GM12891 (cell line): ENCODE data around the gene OR2S2.

Experiments used
- POLR2A ChIP-seq: IDR thresholded peaks from 2 replicates; pipeline ENCODE4 v1.6.1; 2011; ENCODE audit warnings: low read depth, low read length, control low read depth
- POLR2AphosphoS5 ChIP-seq: IDR thresholded peaks from 2 replicates; pipeline ENCODE4 v1.6.1; 2011; ENCODE audit warnings: low read depth, low read length, control low read depth
- SPI1 ChIP-seq: IDR thresholded peaks from 2 replicates; pipeline ENCODE4 v1.6.1; 2011; ENCODE audit warnings: low read depth, low read length, control low read depth
- TAF1 ChIP-seq: IDR thresholded peaks from 2 replicates; pipeline ENCODE4 v1.6.1; 2011; ENCODE audit warnings: low read depth, low read length, control low read depth

DNA sequence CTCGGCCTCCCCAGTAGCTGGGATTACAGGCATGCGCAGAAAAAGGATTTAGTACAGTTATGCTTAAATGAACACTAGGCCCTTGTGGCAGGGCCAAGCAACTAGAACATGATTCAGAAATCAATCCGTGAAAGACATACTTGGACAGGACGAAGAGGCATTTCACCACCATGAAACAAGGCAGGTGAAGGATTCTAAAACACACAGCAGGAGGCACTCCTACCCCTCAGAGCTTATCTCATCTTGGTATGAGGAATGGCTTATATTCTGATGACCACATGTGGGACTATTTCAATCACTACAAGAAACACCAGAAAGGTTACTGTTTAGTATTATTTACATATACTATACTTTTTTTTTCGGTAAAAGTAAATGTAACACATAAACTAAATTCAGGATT is 15.7 kb downstream of the OR2S2 start:
- TF ChIP-seq POLR2A: no peak
- no peak for TF ChIP-seq POLR2AphosphoS5
- TF ChIP-seq TAF1: no peak
- TF ChIP-seq SPI1: no peak
